ENCODE data around the gene ITPR3.

Gene ITPR3

GRCh38 chr6:33620856-33621710 lies at the start of gene ITPR3:
Gene ITPR3 (plus strand): TSS chr6:33621322. CDS start chr6:33621603, 281 bp downstream.
- in situ Hi-C loops (cut with HindIII; ENCODE audit: low sequenced_read_pairs) = no loop called here

GRCh38 chr6:33571637-33572316 lies 49.3 kb upstream of the ITPR3 start:
- in situ Hi-C loops (cut with HindIII; ENCODE audit: low sequenced_read_pairs) = no loop called here

- in situ Hi-C loops (cut with HindIII; ENCODE audit: low sequenced_read_pairs) = no loop called here
Observed at GRCh38 chr6:33575211-33575610, 45.9 kb upstream of the ITPR3 start.

DNA sequence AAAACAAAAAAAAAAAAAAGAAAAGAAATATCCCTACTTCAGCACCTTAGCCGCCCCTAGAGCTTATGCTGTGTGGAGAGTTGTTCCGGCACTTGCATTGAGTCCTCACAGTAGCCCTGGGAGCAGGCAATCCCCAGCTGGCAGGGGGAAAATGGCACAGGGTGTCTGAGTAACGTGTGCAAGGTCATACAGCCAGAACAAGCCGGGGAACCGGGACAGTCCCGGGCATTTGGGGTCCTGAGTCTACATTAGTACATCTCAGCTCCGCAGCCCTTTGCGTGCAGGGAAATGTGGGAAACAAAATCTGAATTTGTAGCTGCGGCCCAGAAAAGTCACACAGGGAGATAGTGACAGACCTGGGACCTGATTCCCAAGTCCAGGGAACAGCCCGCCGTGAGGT lies 44.5 kb upstream of the ITPR3 start:
- in situ Hi-C loops (cut with HindIII; ENCODE audit: low sequenced_read_pairs) = no loop called here

- in situ Hi-C loops (cut with HindIII; ENCODE audit: low sequenced_read_pairs) = no loop called here
Observed at GRCh38 chr6:33577106-33577535, 44.0 kb upstream of the ITPR3 start.

GRCh38 chr6:33577718-33578117 lies 43.4 kb upstream of the ITPR3 start:
- in situ Hi-C loops (cut with HindIII; ENCODE audit: low sequenced_read_pairs) = no loop called here

GRCh38 chr6:33578164-33578563 lies 43.0 kb upstream of the ITPR3 start:
- in situ Hi-C loops (cut with HindIII; ENCODE audit: low sequenced_read_pairs) = no loop called here

- in situ Hi-C loops (cut with HindIII; ENCODE audit: low sequenced_read_pairs) = no loop called here
Observed at GRCh38 chr6:33578588-33579011, 42.5 kb upstream of the ITPR3 start.

DNA sequence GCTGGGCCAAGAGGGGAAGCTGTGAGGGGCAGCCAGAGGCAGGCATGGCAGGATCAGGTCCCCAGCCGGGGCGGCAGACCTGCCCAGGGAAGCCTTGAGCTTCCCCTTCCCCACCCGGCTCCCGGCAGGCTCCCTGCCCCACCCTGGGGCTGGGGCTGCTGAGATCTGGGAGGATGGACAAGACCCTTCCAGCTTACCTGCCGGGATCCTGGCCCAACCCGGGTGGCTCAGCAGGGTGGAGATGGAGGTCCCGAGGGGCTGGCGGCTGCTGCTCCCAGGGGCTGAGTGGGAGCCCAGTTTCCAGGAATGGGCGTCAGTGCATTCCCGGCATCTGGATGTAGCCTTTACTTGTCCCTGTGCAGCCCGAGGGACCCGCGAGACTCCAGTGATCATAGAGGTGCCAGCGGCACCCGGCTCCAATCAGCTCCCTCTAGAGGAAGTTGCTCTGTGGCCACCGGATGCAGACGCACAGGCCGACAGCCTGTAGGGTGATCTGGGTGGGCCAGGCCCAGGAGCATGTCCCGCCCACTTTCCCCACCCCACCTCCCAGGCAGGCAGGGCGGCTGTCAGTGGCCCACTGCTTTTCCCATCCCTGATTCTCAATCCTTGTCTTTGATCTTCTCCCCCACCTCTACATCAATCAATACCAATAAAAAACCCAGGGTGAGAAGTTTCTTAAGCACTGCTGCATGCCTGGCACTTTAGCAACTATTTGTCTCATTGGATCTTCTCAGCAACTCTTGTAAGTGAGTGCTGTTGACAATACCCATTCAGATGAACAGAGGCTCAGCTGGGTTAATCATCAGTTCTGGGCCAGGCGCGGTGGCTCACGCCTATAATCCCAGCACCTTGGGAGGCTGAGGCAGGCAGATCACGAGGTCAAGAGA lies 41.1 kb upstream of the ITPR3 start, which contains the start of gene BAK1:
Gene BAK1 (minus strand): TSS at position 449 of the 887 bp plus-strand sequence. CDS start 2,672 bp downstream, outside the sequence.
- in situ Hi-C loops (cut with HindIII; ENCODE audit: low sequenced_read_pairs) = no loop called here

GRCh38 chr6:33581186-33581585 lies 39.9 kb upstream of the ITPR3 start:
- in situ Hi-C loops (cut with HindIII; ENCODE audit: low sequenced_read_pairs) = no loop called here

- in situ Hi-C loops (cut with HindIII; ENCODE audit: low sequenced_read_pairs) = no loop called here
Observed at GRCh38 chr6:33583591-33584155, 37.4 kb upstream of the ITPR3 start.

DNA sequence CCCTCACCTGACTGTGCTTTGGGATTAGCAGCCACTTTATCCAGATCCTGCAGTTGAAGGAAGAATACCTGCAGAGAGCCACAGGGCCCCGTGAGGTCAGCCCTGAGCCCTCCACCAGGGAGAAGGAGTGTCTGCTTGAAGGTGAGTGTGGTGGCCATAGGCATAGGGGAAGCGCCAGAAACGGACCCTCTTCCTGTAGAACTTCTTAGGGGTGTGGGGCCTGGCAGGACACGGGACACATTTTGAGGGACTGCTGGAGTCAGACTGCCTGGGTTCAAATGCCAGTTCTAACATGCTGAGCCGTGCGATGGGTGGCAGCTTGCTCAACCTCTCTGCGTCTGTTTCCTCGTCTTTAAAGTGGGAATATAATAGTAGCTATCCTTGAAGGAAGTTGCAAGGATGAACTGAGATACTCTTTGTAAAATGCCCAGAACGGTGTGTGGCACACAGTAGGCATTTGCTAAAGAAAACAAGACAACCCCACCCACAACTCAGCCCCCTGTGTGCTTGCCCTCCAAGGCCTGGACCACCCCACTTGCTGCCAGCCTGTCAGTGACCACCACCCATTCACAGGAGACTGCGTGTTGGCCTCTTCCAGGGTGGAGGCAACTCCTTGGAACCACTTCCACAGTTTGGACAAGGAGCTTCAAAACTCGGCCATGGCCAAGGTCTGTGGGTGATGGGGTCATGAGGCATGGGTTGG lies 36.3 kb upstream of the ITPR3 start:
- in situ Hi-C loops (cut with HindIII; ENCODE audit: low sequenced_read_pairs) = loop anchor here (5.0 kb wide), 2 partner anchors 67 to 127 kb away; partner anchors contain the start of gene UQCC2

- in situ Hi-C loops (cut with HindIII; ENCODE audit: low sequenced_read_pairs) = loop anchor here (5.0 kb wide), 2 partner anchors 67 to 127 kb away; partner anchors contain the start of gene UQCC2
Observed at GRCh38 chr6:33585403-33586107, 35.6 kb upstream of the ITPR3 start.

GRCh38 chr6:33586108-33586640 lies 34.9 kb upstream of the ITPR3 start:
- in situ Hi-C loops (cut with HindIII; ENCODE audit: low sequenced_read_pairs) = loop anchor here (5.0 kb wide), 2 partner anchors 66 to 126 kb away; partner anchors contain the start of gene UQCC2

- in situ Hi-C loops (cut with HindIII; ENCODE audit: low sequenced_read_pairs) = loop anchor here (5.0 kb wide), 2 partner anchors 65 to 125 kb away; partner anchors contain the start of gene UQCC2
Observed at GRCh38 chr6:33587529-33587928, 33.6 kb upstream of the ITPR3 start.

DNA sequence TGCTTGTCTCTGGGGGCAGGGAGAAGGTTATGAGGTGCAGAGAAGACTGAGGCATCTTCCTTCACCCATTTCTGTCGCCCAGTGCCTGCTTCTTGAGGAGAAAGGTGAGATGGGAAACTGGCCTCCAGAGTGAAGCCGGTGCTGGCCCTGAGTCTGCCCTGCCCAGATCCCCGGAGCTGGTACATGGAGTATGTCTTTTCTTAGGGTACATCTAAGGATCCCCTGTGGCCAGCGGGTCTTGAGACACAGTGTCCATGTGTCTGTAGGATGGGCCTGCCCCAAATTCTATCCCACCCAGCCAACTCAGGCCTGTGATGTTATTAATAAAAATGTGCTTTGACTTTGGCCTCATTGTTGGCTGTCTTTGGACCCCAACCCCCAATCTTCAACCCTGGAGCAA lies 32.2 kb upstream of the ITPR3 start:
- in situ Hi-C loops (cut with HindIII; ENCODE audit: low sequenced_read_pairs) = loop anchor here (5.0 kb wide), 2 partner anchors 63 to 123 kb away; partner anchors contain the start of gene UQCC2

GRCh38 chr6:33589392-33589730 lies 31.8 kb upstream of the ITPR3 start:
- in situ Hi-C loops (cut with HindIII; ENCODE audit: low sequenced_read_pairs) = loop anchor here (5.0 kb wide), 2 partner anchors 63 to 123 kb away; partner anchors contain the start of gene UQCC2

DNA sequence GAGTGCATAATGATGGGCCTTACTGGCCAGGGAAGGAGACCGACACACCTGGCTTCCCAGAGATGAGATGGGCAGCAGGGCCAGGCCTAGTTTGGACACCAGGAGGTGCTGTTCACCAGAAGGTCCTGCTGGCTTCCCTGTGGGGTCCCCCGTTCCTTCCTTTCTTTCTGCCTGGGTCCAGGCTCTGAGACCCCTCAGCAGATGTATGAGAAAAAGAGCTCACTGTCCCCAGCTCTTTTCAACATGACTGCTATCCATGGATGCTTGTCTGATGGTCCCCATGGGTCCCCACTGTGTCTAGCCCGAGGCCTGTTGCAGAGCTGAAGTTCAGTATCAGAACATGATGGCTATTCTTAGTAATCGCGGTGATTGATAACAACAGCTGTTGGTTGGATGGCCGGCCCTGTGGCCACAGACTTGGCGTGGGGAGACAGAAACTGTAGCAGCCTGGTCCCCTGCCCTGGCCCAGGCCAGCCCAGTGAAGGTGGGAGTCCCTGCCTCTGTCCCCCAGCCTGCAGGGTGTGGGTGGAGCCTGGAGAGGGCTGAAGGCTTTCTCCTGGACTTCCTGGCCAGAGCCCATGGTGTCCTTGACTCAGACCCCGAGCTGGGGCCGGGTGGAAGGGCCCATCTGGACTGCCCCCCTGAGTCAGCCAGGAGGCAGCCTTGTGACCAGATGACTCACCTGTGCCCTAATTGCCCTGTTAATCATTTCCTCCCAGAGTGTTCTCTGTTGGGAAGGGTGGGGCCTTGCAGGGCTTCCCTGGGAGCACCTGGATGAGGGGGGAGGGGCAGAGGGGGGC lies 31.2 kb upstream of the ITPR3 start:
- in situ Hi-C loops (cut with HindIII; ENCODE audit: low sequenced_read_pairs) = loop anchor here (5.0 kb wide), 2 partner anchors 62 to 122 kb away; partner anchors contain the start of gene UQCC2
